ENCODE results near the gene CST3.

CST3 gene

GRCh38 chr20:23587631-23588030 is 50.1 kb downstream of the CST3 start:
- no peak overlapping the region for H3K4me3 ChIP-seq (IDR thresholded peaks at IDR 0.05; ENCODE audit: insufficient read depth, low read depth, low read length)
- no peaks in the 10 kb centered on the region for H3K27me3 ChIP-seq (ENCODE audit: insufficient read depth, low read depth)
- H3K9ac ChIP-seq: no peak overlapping the region
- no peaks in the 10 kb centered on the region for H3K36me3 ChIP-seq (ENCODE audit: insufficient read depth)
- no peaks in the 10 kb centered on the region for H3K4me1 ChIP-seq (ENCODE audit: low read depth, poor library complexity, severe bottlenecking)
- H2AFZ ChIP-seq (ENCODE audit: low read depth): no peak overlapping the region
- H4K20me1 ChIP-seq (ENCODE audit: insufficient read depth): no peaks in the 10 kb centered on the region
- H3K27ac ChIP-seq: no peak overlapping the region
- no peak overlapping the region for H3K4me2 ChIP-seq
- no peak for TF ChIP-seq CTCF (conservative IDR thresholded peaks at IDR 0.05; ENCODE audit: low read depth, low read length)
- H3K79me2 ChIP-seq (ENCODE audit: insufficient read depth, low read depth): no peaks in the 10 kb centered on the region

- Histone ChIP-seq H3K79me2 (ENCODE audit: insufficient read depth, low read depth) (no peaks in the 10 kb centered on the region), H4K20me1 (ENCODE audit: insufficient read depth) (no peaks in the 10 kb centered on the region), H3K36me3 (ENCODE audit: insufficient read depth) (no peaks in the 10 kb centered on the region), H3K4me1 (ENCODE audit: low read depth, poor library complexity, severe bottlenecking) (no peaks in the 10 kb centered on the region), H3K4me3 (IDR thresholded peaks at IDR 0.05; ENCODE audit: insufficient read depth, low read depth, low read length) (no peak overlapping the region), H3K27ac (no peak overlapping the region), H3K9ac (no peak overlapping the region), H2AFZ (ENCODE audit: low read depth) (no peak overlapping the region), H3K27me3 (ENCODE audit: insufficient read depth, low read depth) (no peaks in the 10 kb centered on the region), H3K4me2 (no peak overlapping the region)
- no peak for TF ChIP-seq CTCF (conservative IDR thresholded peaks at IDR 0.05; ENCODE audit: low read depth, low read length)
These were observed 50.8 kb downstream of the CST3 start for GRCh38 chr20:23586735-23587525.

- Histone ChIP-seq H3K9ac (no peak overlapping the region), H3K27ac (no peak overlapping the region)
- TF ChIP-seq CTCF (conservative IDR thresholded peaks at IDR 0.05; ENCODE audit: low read depth, low read length): no peak
These were observed 51.7 kb downstream of the CST3 start for GRCh38 chr20:23585808-23586734.

GRCh38 chr20:23585449-23585807 is 52.3 kb downstream of the CST3 start:
- H3K4me3 ChIP-seq (IDR thresholded peaks at IDR 0.05; ENCODE audit: insufficient read depth, low read depth, low read length): no peak overlapping the region

More at GRCh38 chr20:23585808-23586734, 51.7 kb downstream of the CST3 start:
- no peaks in the 10 kb centered on the region for H3K79me2 ChIP-seq (ENCODE audit: insufficient read depth, low read depth)
- H2AFZ ChIP-seq (ENCODE audit: low read depth): no peak overlapping the region
- no peak overlapping the region for H3K4me3 ChIP-seq (IDR thresholded peaks at IDR 0.05; ENCODE audit: insufficient read depth, low read depth, low read length)
- H3K4me1 ChIP-seq (ENCODE audit: low read depth, poor library complexity, severe bottlenecking): no peaks in the 10 kb centered on the region
- no peaks in the 10 kb centered on the region for H3K36me3 ChIP-seq (ENCODE audit: insufficient read depth)
- no peaks in the 10 kb centered on the region for H4K20me1 ChIP-seq (ENCODE audit: insufficient read depth)
- H3K27me3 ChIP-seq (ENCODE audit: insufficient read depth, low read depth): no peaks in the 10 kb centered on the region
- H3K4me2 ChIP-seq: no peak overlapping the region

More at GRCh38 chr20:23585449-23585807, 52.3 kb downstream of the CST3 start:
- Histone ChIP-seq H3K79me2 (ENCODE audit: insufficient read depth, low read depth) (no peaks in the 10 kb centered on the region), H3K9ac (no peak overlapping the region), H2AFZ (ENCODE audit: low read depth) (no peak overlapping the region), H3K27ac (no peak overlapping the region), H3K27me3 (ENCODE audit: insufficient read depth, low read depth) (no peaks in the 10 kb centered on the region), H3K4me2 (no peak overlapping the region), H3K4me1 (ENCODE audit: low read depth, poor library complexity, severe bottlenecking) (no peaks in the 10 kb centered on the region), H4K20me1 (ENCODE audit: insufficient read depth) (no peaks in the 10 kb centered on the region), H3K36me3 (ENCODE audit: insufficient read depth) (no peaks in the 10 kb centered on the region)
- TF ChIP-seq CTCF (conservative IDR thresholded peaks at IDR 0.05; ENCODE audit: low read depth, low read length): no peak

Data from KMS-11 (cell line).